Activated naive CD8-positive, alpha-beta T cell treated with anti-CD3 and anti-CD28 coated beads, Interleukin-2, amount 50 U/mL, for 16 hours (primary cell): ENCODE results near the gene ITPKB.
"Not testable (repeated sequence)": the region's sequence is repeated elsewhere in the genome, so short reads cannot be mapped to it uniquely, and the experiment has no call there.

Experiments used
- DNase-seq: peaks from one replicate; pipeline ENCODE4 v3.0.0-alpha.2; 2020; ENCODE audit warnings: low read depth, low spot score

ITPKB gene

GRCh38 chr1:226754793-226755533, 15.9 kb upstream of the ITPKB start:
- no peak for DNase-seq

- no peak for DNase-seq
Observed at GRCh38 chr1:226754097-226754496, 15.0 kb upstream of the ITPKB start.

- DNase-seq: no peak
Observed at GRCh38 chr1:226751703-226752102, 12.6 kb upstream of the ITPKB start.

GRCh38 chr1:226751214-226751613, 12.1 kb upstream of the ITPKB start:
- DNase-seq: no peak

- no peak for DNase-seq
Observed at GRCh38 chr1:226749467-226749866, 10.4 kb upstream of the ITPKB start.

GRCh38 chr1:226748306-226748705, 9.2 kb upstream of the ITPKB start:
- no peak for DNase-seq

- not testable (repeated sequence) for DNase-seq
Observed at GRCh38 chr1:226747519-226748263, 8.6 kb upstream of the ITPKB start.

GRCh38 chr1:226743259-226743658, 4.2 kb upstream of the ITPKB start:
- DNase-seq: no peak

GRCh38 chr1:226741009-226741408, 1.9 kb upstream of the ITPKB start:
- DNase-seq: no peak

GRCh38 chr1:226739696-226740065, 599 bp upstream of the ITPKB start:
- DNase-seq: no peak

GRCh38 chr1:226738421-226738994, 574 bp downstream of the ITPKB start:
- DNase-seq: no peak

GRCh38 chr1:226737819-226738420, 1.2 kb downstream of the ITPKB start:
- DNase-seq: no peak

- DNase-seq: no peak
Observed at GRCh38 chr1:226736908-226737818, 1.9 kb downstream of the ITPKB start.

GRCh38 chr1:226736001-226736907, 2.8 kb downstream of the ITPKB start:
- no peak for DNase-seq

- DNase-seq: no peak
Observed at GRCh38 chr1:226735576-226735975, 3.5 kb downstream of the ITPKB start.

- no peak for DNase-seq
Observed at GRCh38 chr1:226734611-226735153, 4.4 kb downstream of the ITPKB start.

- DNase-seq: no peak
Observed at GRCh38 chr1:226733876-226734275, 5.2 kb downstream of the ITPKB start.

- no peak for DNase-seq
Observed at GRCh38 chr1:226733304-226733703, 5.8 kb downstream of the ITPKB start.

GRCh38 chr1:226732856-226733291, 6.2 kb downstream of the ITPKB start:
- no peak for DNase-seq
